Measurements from ENCODE around the gene FAM83C. TPM values are rescaled to one million over a fixed set of nuclear protein-coding genes. Genes with fewer than 3 reads are reported as not detected.

The FAM83C gene
- total and polyA plus RNA-seq, 8 donors: not detected

DNA sequence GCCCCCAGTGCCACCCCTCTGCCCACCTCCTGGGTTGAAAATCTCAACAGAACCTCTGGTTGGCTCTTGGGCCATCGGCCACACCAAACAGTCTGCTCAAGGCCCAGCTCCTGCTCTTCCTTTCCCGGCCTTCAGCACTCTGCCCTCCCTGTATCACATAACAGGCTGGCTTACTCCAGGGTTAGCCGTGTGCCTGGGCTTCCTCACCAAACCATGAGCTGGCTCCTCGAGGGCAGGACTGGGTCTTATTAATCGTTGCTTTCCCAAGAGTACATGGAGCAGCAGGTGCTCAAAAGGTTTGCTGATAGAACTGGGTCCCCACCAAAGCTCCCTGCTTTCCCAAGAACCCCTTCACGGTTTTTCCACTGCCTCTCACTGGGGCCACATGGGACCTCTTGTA lies 12.7 kb upstream of the FAM83C start:
- Histone ChIP-seq H3K27me3 (no peaks in the 10 kb centered on the region), H3K36me3 (no peaks in the 10 kb centered on the region), H3K27ac (no peak overlapping the region), H3K9me3 (no peaks in the 10 kb centered on the region), H3K4me3 (no peak overlapping the region), H3K4me1 (peaks cover 0 to 5% (median 0%) of the 10 kb centered on the region in 3 donors)
- ATAC-seq: no peak
- no peak for TF ChIP-seq CTCF (IDR thresholded peaks at IDR 0.05)
- 70 to 77% methylated on average over 6 of the region's 6 CpGs for WGBS, 2 donors
- no peak for FAIRE-seq
- DNase-seq: no peak
- intact Hi-C loops (cut with DNase I): loop anchor here in 2 of 3 donors (5.0 kb wide), 1 partner anchor 132 kb away; the partner anchor contains the start of gene GDF5 (in 2 of the 2)

GRCh38 chr20:35303735-35304491 lies 11.7 kb upstream of the FAM83C start:
- ATAC-seq (peak; percentile 74 to 89 (median 86)), DNase-seq (peak; percentile 69 to 86 (median 78)), FAIRE-seq (no peak)
- H3K4me1 ChIP-seq: peaks cover 0 to 5% (median 0%) of the 10 kb centered on the region in 3 donors
- TF ChIP-seq CTCF (IDR thresholded peaks at IDR 0.05): peak; percentile 81 to 95 (median 89)
- 25 to 28% methylated on average over 18 of the region's 18 CpGs for WGBS, 2 donors
- no peak overlapping the region for H3K27ac ChIP-seq
- no peaks in the 10 kb centered on the region for H3K27me3 ChIP-seq
- H3K36me3 ChIP-seq: no peaks in the 10 kb centered on the region
- no peaks in the 10 kb centered on the region for H3K9me3 ChIP-seq
- H3K4me3 ChIP-seq: no peak overlapping the region
- intact Hi-C loops (cut with DNase I): loop anchor here in 1 of 3 donors (5.0 kb wide), 1 partner anchor 133 kb away; the partner anchor contains the start of gene GDF5

- no peak for FAIRE-seq
- no peak for DNase-seq
- Histone ChIP-seq H3K4me1 (peaks cover 0 to 5% (median 0%) of the 10 kb centered on the region in 3 donors), H3K27ac (no peak overlapping the region), H3K9me3 (no peaks in the 10 kb centered on the region), H3K4me3 (no peak overlapping the region), H3K27me3 (no peaks in the 10 kb centered on the region), H3K36me3 (no peaks in the 10 kb centered on the region)
- TF ChIP-seq CTCF (IDR thresholded peaks at IDR 0.05): no peak
- 58 to 70% methylated on average over 11 of the region's 11 CpGs for WGBS, 2 donors
- ATAC-seq: no peak
- intact Hi-C loops (cut with DNase I): loop anchor here in 1 of 3 donors (5.0 kb wide), 1 partner anchor 134 kb away; the partner anchor contains the start of gene GDF5
Observed at GRCh38 chr20:35303382-35303734, 11.1 kb upstream of the FAM83C start.

DNA sequence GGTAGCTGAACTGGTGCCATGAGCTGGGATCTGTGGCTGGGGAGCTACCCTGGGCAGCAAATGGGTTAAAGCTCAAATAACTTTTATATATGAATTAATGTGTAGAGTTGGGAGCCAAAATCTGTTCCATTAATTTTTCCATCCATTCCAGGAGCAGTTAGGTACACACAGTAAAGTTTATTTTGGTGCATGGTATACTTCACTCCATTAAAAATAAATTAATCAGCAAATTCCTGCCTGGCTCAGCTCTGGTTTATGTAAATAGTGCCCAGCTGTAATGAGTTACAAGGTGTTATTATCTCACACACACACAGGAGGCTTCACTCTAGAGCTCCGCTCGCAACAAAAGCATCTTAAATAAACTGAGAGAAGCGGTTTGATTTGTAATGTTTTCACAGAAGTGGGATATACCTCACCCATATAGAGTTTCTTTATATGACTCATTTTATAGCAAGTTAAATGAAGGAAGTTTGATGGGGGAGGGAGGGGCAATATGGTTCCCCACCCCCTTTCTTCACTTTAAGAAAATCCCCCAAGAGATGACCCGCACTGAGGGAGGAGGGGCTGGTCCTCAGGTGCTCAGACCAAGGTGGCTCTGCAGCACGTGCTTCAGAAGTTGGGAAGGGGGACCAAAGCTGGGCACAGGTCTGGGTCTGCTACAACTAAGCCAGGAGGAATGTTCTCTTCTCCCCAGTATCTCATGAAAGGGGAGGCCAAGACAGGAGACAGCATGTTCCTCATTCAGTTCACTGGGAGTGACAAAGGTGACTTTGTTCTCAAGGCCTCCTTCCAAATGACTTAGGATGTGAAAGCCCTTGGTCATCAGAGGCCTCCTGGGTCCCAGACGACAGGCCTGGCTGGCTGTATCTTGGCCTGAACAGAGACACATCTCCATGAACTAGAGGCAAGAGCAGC lies 10.5 kb upstream of the FAM83C start:
- no peaks in the 10 kb centered on the region for H3K9me3 ChIP-seq
- H3K27me3 ChIP-seq: no peaks in the 10 kb centered on the region
- no peaks in the 10 kb centered on the region for H3K36me3 ChIP-seq
- no peaks in the 10 kb centered on the region for H3K4me1 ChIP-seq
- H3K27ac ChIP-seq: no peak overlapping the region
- no peak for TF ChIP-seq CTCF (IDR thresholded peaks at IDR 0.05)
- ATAC-seq (peak in 1 of 4 donors; percentile 41), FAIRE-seq (no peak), DNase-seq (no peak)
- H3K4me3 ChIP-seq: no peak overlapping the region
- 84 to 86% methylated on average over 6 of the region's 6 CpGs for WGBS, 2 donors
- intact Hi-C loops (cut with DNase I): loop anchor here in 1 of 3 donors (5.0 kb wide), 1 partner anchor 135 kb away; the partner anchor contains the start of gene GDF5
